ENCODE measurements around the gene SCYGR1.

DNA sequence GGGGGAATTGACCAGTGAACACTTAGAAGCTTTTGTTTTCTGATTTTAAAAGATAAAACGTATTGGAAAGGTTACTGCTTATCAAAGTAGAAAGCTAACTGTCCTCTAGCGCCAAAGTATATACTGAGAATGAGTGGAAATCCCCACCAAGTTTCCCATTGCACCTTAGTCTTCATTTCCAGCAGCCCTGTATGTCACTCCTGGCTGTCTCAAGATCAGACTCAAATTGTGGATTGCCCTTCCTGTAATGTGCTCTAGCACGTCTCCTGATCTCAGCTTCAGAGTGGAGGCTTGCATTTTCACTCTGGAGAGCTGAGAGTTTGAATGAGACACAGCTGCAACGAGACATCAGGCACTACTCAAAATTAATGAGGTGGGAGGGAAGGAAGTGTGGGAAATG is 36.1 kb downstream of the SCYGR1 start:
- TF ChIP-seq SIN3A (IDR thresholded peaks at IDR 0.05; ENCODE audit: borderline replicate concordance, insufficient read depth, low read length) (no peak), POLR2AphosphoS5 (IDR thresholded peaks at IDR 0.05; ENCODE audit: low read depth, low read length) (no peak), TAF1 (IDR thresholded peaks at IDR 0.05; ENCODE audit: borderline replicate concordance, insufficient read depth, low read length) (no peak), FOXP2 (optimal IDR thresholded peaks at IDR 0.05; ENCODE audit: borderline replicate concordance, extremely low read depth, extremely low read length, insufficient read depth) (no peak)
- TF ChIP-seq, protein P1, sequence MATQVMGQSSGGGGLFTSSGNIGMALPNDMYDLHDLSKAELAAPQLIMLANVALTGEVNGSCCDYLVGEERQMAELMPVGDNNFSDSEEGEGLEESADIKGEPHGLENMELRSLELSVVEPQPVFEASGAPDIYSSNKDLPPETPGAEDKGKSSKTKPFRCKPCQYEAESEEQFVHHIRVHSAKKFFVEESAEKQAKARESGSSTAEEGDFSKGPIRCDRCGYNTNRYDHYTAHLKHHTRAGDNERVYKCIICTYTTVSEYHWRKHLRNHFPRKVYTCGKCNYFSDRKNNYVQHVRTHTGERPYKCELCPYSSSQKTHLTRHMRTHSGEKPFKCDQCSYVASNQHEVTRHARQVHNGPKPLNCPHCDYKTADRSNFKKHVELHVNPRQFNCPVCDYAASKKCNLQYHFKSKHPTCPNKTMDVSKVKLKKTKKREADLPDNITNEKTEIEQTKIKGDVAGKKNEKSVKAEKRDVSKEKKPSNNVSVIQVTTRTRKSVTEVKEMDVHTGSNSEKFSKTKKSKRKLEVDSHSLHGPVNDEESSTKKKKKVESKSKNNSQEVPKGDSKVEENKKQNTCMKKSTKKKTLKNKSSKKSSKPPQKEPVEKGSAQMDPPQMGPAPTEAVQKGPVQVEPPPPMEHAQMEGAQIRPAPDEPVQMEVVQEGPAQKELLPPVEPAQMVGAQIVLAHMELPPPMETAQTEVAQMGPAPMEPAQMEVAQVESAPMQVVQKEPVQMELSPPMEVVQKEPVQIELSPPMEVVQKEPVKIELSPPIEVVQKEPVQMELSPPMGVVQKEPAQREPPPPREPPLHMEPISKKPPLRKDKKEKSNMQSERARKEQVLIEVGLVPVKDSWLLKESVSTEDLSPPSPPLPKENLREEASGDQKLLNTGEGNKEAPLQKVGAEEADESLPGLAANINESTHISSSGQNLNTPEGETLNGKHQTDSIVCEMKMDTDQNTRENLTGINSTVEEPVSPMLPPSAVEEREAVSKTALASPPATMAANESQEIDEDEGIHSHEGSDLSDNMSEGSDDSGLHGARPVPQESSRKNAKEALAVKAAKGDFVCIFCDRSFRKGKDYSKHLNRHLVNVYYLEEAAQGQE (IDR thresholded peaks at IDR 0.05; ENCODE audit: insufficient read depth in 1 of 2, low read depth in 2 of 2, low read length in 2 of 2): no peak
